Central memory CD8-positive, alpha-beta T cell (primary cell): ENCODE results near the gene CADM2.

Experiments
- ATAC-seq: fragments of 150-1000 bp; cut with Tn5 transposase; replicated peaks from 2 replicates; pipeline ENCODE4 v1.10.0; 2022; ENCODE audit warnings: mild to moderate bottlenecking, moderate FRiP score, moderate number of reproducible peaks; ENCODE audit not compliant: poor library complexity, severe bottlenecking; ENCODE audit errors: extremely low read depth
- DNase-seq, 2 donors: peaks; one replicate each; pipeline ENCODE4 v3.0.0; 2021; ENCODE audit warnings: low spot score in 2 of 2
- H3K27ac Mint-ChIP-seq: one replicate; pipeline ENCODE4 v1.8.0; 2022; ENCODE audit warnings: low read depth, mild to moderate bottlenecking, moderate library complexity, mixed read lengths
- H3K27me3 Mint-ChIP-seq: one replicate; pipeline ENCODE4 v1.8.0; 2022; ENCODE audit warnings: mixed read lengths
- H3K36me3 Mint-ChIP-seq: one replicate; pipeline ENCODE4 v1.8.0; 2022; ENCODE audit warnings: mild to moderate bottlenecking, moderate library complexity, mixed read lengths; ENCODE audit not compliant: insufficient read depth
- H3K4me1 Mint-ChIP-seq: one replicate; pipeline ENCODE4 v1.8.0; 2022; ENCODE audit warnings: mixed read lengths
- H3K4me3 Mint-ChIP-seq: one replicate; pipeline ENCODE4 v1.8.0; 2022; ENCODE audit warnings: mild to moderate bottlenecking, moderate library complexity, mixed read lengths
- H3K9me3 Mint-ChIP-seq: one replicate; pipeline ENCODE4 v1.8.0; 2022; ENCODE audit warnings: mixed read lengths

The CADM2 gene

GRCh38 chr3:84991422-84991900, 32.7 kb downstream of the CADM2 start:
- Mint-ChIP-seq H3K4me3 (no peak overlapping the region), H3K4me1 (no peaks in the 10 kb centered on the region), H3K27ac (no peak overlapping the region), H3K9me3 (peaks cover 21% of the 10 kb centered on the region), H3K27me3 (no peaks in the 10 kb centered on the region), H3K36me3 (no peaks in the 10 kb centered on the region)
- ATAC-seq (no peak), DNase-seq (no peak)

GRCh38 chr3:84993956-84994355, 35.2 kb downstream of the CADM2 start:
- Mint-ChIP-seq H3K4me1 (no peaks in the 10 kb centered on the region), H3K27ac (no peak overlapping the region), H3K4me3 (no peak overlapping the region), H3K27me3 (no peaks in the 10 kb centered on the region), H3K9me3 (peaks cover 16% of the 10 kb centered on the region), H3K36me3 (no peaks in the 10 kb centered on the region)
- DNase-seq (no peak), ATAC-seq (no peak)

- no peaks in the 10 kb centered on the region for H3K36me3 Mint-ChIP-seq
- no peak for DNase-seq
- H3K9me3 Mint-ChIP-seq = no peaks in the 10 kb centered on the region
- H3K4me1 Mint-ChIP-seq = no peaks in the 10 kb centered on the region
- no peaks in the 10 kb centered on the region for H3K27me3 Mint-ChIP-seq
- no peak overlapping the region for H3K27ac Mint-ChIP-seq
- no peak overlapping the region for H3K4me3 Mint-ChIP-seq
- no peak for ATAC-seq
Observed at GRCh38 chr3:84998545-84998944, 39.8 kb downstream of the CADM2 start.

- Mint-ChIP-seq H3K27me3 (no peaks in the 10 kb centered on the region), H3K4me1 (no peaks in the 10 kb centered on the region), H3K9me3 (peaks cover 5% of the 10 kb centered on the region), H3K4me3 (no peak overlapping the region), H3K27ac (no peak overlapping the region), H3K36me3 (no peaks in the 10 kb centered on the region)
- DNase-seq = no peak
- no peak for ATAC-seq
Observed at GRCh38 chr3:85003479-85003878, 44.7 kb downstream of the CADM2 start.

- Mint-ChIP-seq H3K27me3 (no peaks in the 10 kb centered on the region), H3K9me3 (peaks cover 5% of the 10 kb centered on the region), H3K4me1 (no peaks in the 10 kb centered on the region), H3K36me3 (no peaks in the 10 kb centered on the region), H3K4me3 (no peak overlapping the region), H3K27ac (no peak overlapping the region)
- DNase-seq (no peak), ATAC-seq (no peak)
Observed at GRCh38 chr3:85004147-85004546, 45.4 kb downstream of the CADM2 start.

GRCh38 chr3:85005946-85006345, 47.2 kb downstream of the CADM2 start:
- no peak overlapping the region for H3K27ac Mint-ChIP-seq
- H3K4me1 Mint-ChIP-seq = no peaks in the 10 kb centered on the region
- H3K36me3 Mint-ChIP-seq = no peaks in the 10 kb centered on the region
- H3K27me3 Mint-ChIP-seq = no peaks in the 10 kb centered on the region
- no peak for ATAC-seq
- H3K9me3 Mint-ChIP-seq = peaks cover 5% of the 10 kb centered on the region
- DNase-seq = no peak
- H3K4me3 Mint-ChIP-seq = no peak overlapping the region

GRCh38 chr3:85007195-85008094, 48.7 kb downstream of the CADM2 start:
- peaks cover 5% of the 10 kb centered on the region for H3K9me3 Mint-ChIP-seq
- H3K36me3 Mint-ChIP-seq = no peaks in the 10 kb centered on the region
- ATAC-seq (no peak), DNase-seq (no peak)
- no peak overlapping the region for H3K4me3 Mint-ChIP-seq
- no peaks in the 10 kb centered on the region for H3K4me1 Mint-ChIP-seq
- H3K27me3 Mint-ChIP-seq = no peaks in the 10 kb centered on the region
- H3K27ac Mint-ChIP-seq = no peak overlapping the region

GRCh38 chr3:85020828-85021227, 62.0 kb downstream of the CADM2 start:
- no peak for ATAC-seq
- Mint-ChIP-seq H3K9me3 (peaks cover 9% of the 10 kb centered on the region), H3K4me1 (no peaks in the 10 kb centered on the region), H3K36me3 (peaks cover under 1% of the 10 kb centered on the region), H3K4me3 (no peak overlapping the region), H3K27me3 (no peaks in the 10 kb centered on the region), H3K27ac (no peak overlapping the region)
- DNase-seq = no peak

GRCh38 chr3:85030052-85030451, 71.3 kb downstream of the CADM2 start:
- H3K27ac Mint-ChIP-seq = no peak overlapping the region
- DNase-seq = no peak
- no peaks in the 10 kb centered on the region for H3K36me3 Mint-ChIP-seq
- no peak for ATAC-seq
- H3K4me3 Mint-ChIP-seq = no peak overlapping the region
- peaks cover 31% of the 10 kb centered on the region for H3K9me3 Mint-ChIP-seq
- H3K4me1 Mint-ChIP-seq = no peaks in the 10 kb centered on the region
- H3K27me3 Mint-ChIP-seq = no peaks in the 10 kb centered on the region

GRCh38 chr3:85037203-85037602, 78.4 kb downstream of the CADM2 start:
- H3K27me3 Mint-ChIP-seq = no peaks in the 10 kb centered on the region

GRCh38 chr3:85041001-85041400, 82.2 kb downstream of the CADM2 start:
- H3K4me1 Mint-ChIP-seq = no peaks in the 10 kb centered on the region
- H3K36me3 Mint-ChIP-seq = no peaks in the 10 kb centered on the region
- no peak for DNase-seq
- peaks cover 19% of the 10 kb centered on the region for H3K9me3 Mint-ChIP-seq
- no peaks in the 10 kb centered on the region for H3K27me3 Mint-ChIP-seq
- no peak for ATAC-seq
- H3K4me3 Mint-ChIP-seq = no peak overlapping the region
- no peak overlapping the region for H3K27ac Mint-ChIP-seq

More at GRCh38 chr3:85037203-85037602, 78.4 kb downstream of the CADM2 start:
- ATAC-seq (no peak), DNase-seq (no peak)
- Mint-ChIP-seq H3K36me3 (no peaks in the 10 kb centered on the region), H3K4me3 (no peak overlapping the region), H3K27ac (no peak overlapping the region), H3K4me1 (no peaks in the 10 kb centered on the region), H3K9me3 (peaks cover 38% of the 10 kb centered on the region)

GRCh38 chr3:85041562-85042055, 82.8 kb downstream of the CADM2 start:
- Mint-ChIP-seq H3K9me3 (peaks cover 19% of the 10 kb centered on the region), H3K4me3 (no peak overlapping the region), H3K27ac (no peak overlapping the region), H3K27me3 (no peaks in the 10 kb centered on the region), H3K4me1 (no peaks in the 10 kb centered on the region), H3K36me3 (no peaks in the 10 kb centered on the region)
- ATAC-seq (no peak), DNase-seq (no peak)

- Mint-ChIP-seq H3K36me3 (no peaks in the 10 kb centered on the region), H3K27ac (no peak overlapping the region), H3K9me3 (peaks cover 18% of the 10 kb centered on the region), H3K27me3 (no peaks in the 10 kb centered on the region), H3K4me1 (no peaks in the 10 kb centered on the region), H3K4me3 (no peak overlapping the region)
- ATAC-seq (no peak), DNase-seq (no peak)
Observed at GRCh38 chr3:85050821-85051220, 92.0 kb downstream of the CADM2 start.
